Smooth muscle cell (in vitro differentiated cells): ENCODE measurements around the gene RAB29. TPM values are rescaled to one million over a fixed set of nuclear protein-coding genes. Genes with fewer than 3 reads are reported as not detected.

ENCODE experiments used
- DNase-seq: peaks from one replicate; lab custom pipeline; 2025; ENCODE audit not compliant: unreplicated experiment; lab: John Stamatoyannopoulos, UW
- H2AFZ ChIP-seq: fragments of 200-600 bp; sonication (generic); 2 replicates; pipeline ENCODE4 v1.6.0; 2016; ENCODE audit warnings: antibody characterized with exemption, low read depth, mild to moderate bottlenecking
- H3F3A ChIP-seq: fragments of 200-600 bp; sonication (generic); 2 replicates; pipeline ENCODE4 v1.6.0; 2017; ENCODE audit warnings: antibody characterized with exemption, low read depth
- H3K27ac ChIP-seq: fragments of 200-600 bp; sonication (generic); 2 replicates; pipeline ENCODE4 v1.5.1; 2016; ENCODE audit warnings: low read depth, mild to moderate bottlenecking
- H3K27me3 ChIP-seq: fragments of 200-600 bp; sonication (generic); 2 replicates; pipeline ENCODE4 v1.6.1; 2016; ENCODE audit warnings: low read depth, mild to moderate bottlenecking
- H3K36me3 ChIP-seq: fragments of 200-600 bp; sonication (generic); 2 replicates; pipeline ENCODE4 v1.5.1; 2016; ENCODE audit warnings: low read depth
- H3K4me1 ChIP-seq: fragments of 200-600 bp; sonication (generic); 2 replicates; pipeline ENCODE4 v1.5.1; 2016; ENCODE audit warnings: low read depth
- H3K4me2 ChIP-seq: fragments of 200-600 bp; sonication (generic); 2 replicates; pipeline ENCODE4 v1.6.0; 2016; ENCODE audit warnings: mild to moderate bottlenecking
- H3K4me3 ChIP-seq: fragments of 200-600 bp; sonication (generic); 2 replicates; pipeline ENCODE4 v1.5.1; 2016; ENCODE audit warnings: mild to moderate bottlenecking
- H3K79me2 ChIP-seq: fragments of 200-600 bp; sonication (generic); 2 replicates; pipeline ENCODE4 v1.6.0; 2016; ENCODE audit warnings: low read depth, mild to moderate bottlenecking
- H3K9ac ChIP-seq: fragments of 200-600 bp; sonication (generic); 2 replicates; pipeline ENCODE4 v1.6.0; 2016; ENCODE audit warnings: low read depth
- H3K9me3 ChIP-seq: fragments of 200-600 bp; sonication (generic); replicated peaks from 2 replicates; pipeline ENCODE4 v1.5.1; 2016; ENCODE audit warnings: low read depth
- H4K20me1 ChIP-seq: fragments of 200-600 bp; sonication (generic); 2 replicates; pipeline ENCODE4 v1.6.0; 2016; ENCODE audit warnings: low read depth
- CTCF ChIP-seq: fragments of 200-600 bp; sonication (generic); IDR thresholded peaks from 2 replicates; pipeline ENCODE4 v1.5.1; 2017; ENCODE audit warnings: borderline replicate concordance, mild to moderate bottlenecking, antibody characterized with exemption; ENCODE audit not compliant: insufficient read depth, poor library complexity, severe bottlenecking
- WGBS: methylation state at CpG from one replicate; pipeline ENCODE4 v1.1.7; 2016; ENCODE audit warnings: low lambda C conversion rate; 5-methylcytosine and 5-hydroxymethylcytosine counted together
- polyA plus RNA-seq: library from polyadenylated mRNA; unstranded; fragments of >200 nt; fragmentation: Nextera tagmentation; extraction: Ambion mirVana; gene quantifications from 2 replicates; pipeline ENCODE4 v1.2.1, GENCODE V29; 2016
- total RNA-seq: library from RNA; depleted of rRNA; stranded (reverse); fragments of >200 nt; gene quantifications from 2 replicates; pipeline ENCODE4 v1.2.3, GENCODE V29; 2014

Gene RAB29
- total and polyA plus RNA-seq, 2 experiments from 2014 or later = 4.1 TPM

GRCh38 chr1:205769641-205770365, 5.5 kb downstream of the RAB29 start:
- peaks cover 6% of the 10 kb centered on the region for H3K4me1 ChIP-seq
- H4K20me1 ChIP-seq = no peaks in the 10 kb centered on the region
- H3K9ac ChIP-seq = no peak overlapping the region
- no peak overlapping the region for H3K27ac ChIP-seq
- H3K79me2 ChIP-seq = no peaks in the 10 kb centered on the region
- no peaks in the 10 kb centered on the region for H3K36me3 ChIP-seq
- H3F3A ChIP-seq = no peaks in the 10 kb centered on the region
- no peak for DNase-seq
- no peak overlapping the region for H3K4me2 ChIP-seq
- H3K27me3 ChIP-seq = peaks cover 22% of the 10 kb centered on the region
- 80% methylated on average over 8 of the region's 8 CpGs for WGBS
- no peak for TF ChIP-seq CTCF
- H2AFZ ChIP-seq = no peak overlapping the region
- H3K9me3 ChIP-seq = no peaks in the 10 kb centered on the region
- no peak overlapping the region for H3K4me3 ChIP-seq

GRCh38 chr1:205767248-205767647, 8.0 kb downstream of the RAB29 start:
- Histone ChIP-seq H3K36me3 (no peaks in the 10 kb centered on the region), H2AFZ (no peak overlapping the region), H3K4me2 (no peak overlapping the region), H3K27ac (no peak overlapping the region), H3F3A (no peaks in the 10 kb centered on the region), H3K9me3 (no peaks in the 10 kb centered on the region), H3K4me3 (no peak overlapping the region), H3K79me2 (no peaks in the 10 kb centered on the region), H3K4me1 (no peaks in the 10 kb centered on the region), H4K20me1 (no peaks in the 10 kb centered on the region), H3K27me3 (peaks cover under 1% of the 10 kb centered on the region), H3K9ac (no peak overlapping the region)
- no peak for DNase-seq
- TF ChIP-seq CTCF = no peak
- 82% methylated on average over 3 of the region's 3 CpGs for WGBS

GRCh38 chr1:205766570-205766969, 8.7 kb downstream of the RAB29 start:
- H3K4me2 ChIP-seq = no peak overlapping the region
- H2AFZ ChIP-seq = no peak overlapping the region
- TF ChIP-seq CTCF = no peak
- no peaks in the 10 kb centered on the region for H3F3A ChIP-seq
- H3K27me3 ChIP-seq = no peaks in the 10 kb centered on the region
- no peaks in the 10 kb centered on the region for H3K4me1 ChIP-seq
- no peak overlapping the region for H3K9ac ChIP-seq
- no peaks in the 10 kb centered on the region for H3K79me2 ChIP-seq
- no peaks in the 10 kb centered on the region for H3K36me3 ChIP-seq
- no peaks in the 10 kb centered on the region for H4K20me1 ChIP-seq
- H3K4me3 ChIP-seq = no peak overlapping the region
- DNase-seq = no peak
- WGBS = 78% methylated on average over 3 of the region's 3 CpGs
- no peaks in the 10 kb centered on the region for H3K9me3 ChIP-seq
- H3K27ac ChIP-seq = no peak overlapping the region

- 71% methylated on average over 5 of the region's 5 CpGs for WGBS
- Histone ChIP-seq H3K36me3 (no peaks in the 10 kb centered on the region), H3K4me1 (no peaks in the 10 kb centered on the region), H3K9me3 (no peaks in the 10 kb centered on the region), H3K4me3 (no peak overlapping the region), H3K9ac (no peak overlapping the region), H4K20me1 (no peaks in the 10 kb centered on the region), H3K4me2 (no peak overlapping the region), H3K27ac (no peak overlapping the region), H3K79me2 (no peaks in the 10 kb centered on the region), H3K27me3 (no peaks in the 10 kb centered on the region), H3F3A (no peaks in the 10 kb centered on the region), H2AFZ (no peak overlapping the region)
- no peak for DNase-seq
- TF ChIP-seq CTCF = no peak
Observed at GRCh38 chr1:205766038-205766437, 9.2 kb downstream of the RAB29 start.
